A673 (cell line): Measurements from ENCODE around the gene DNAJC30. TPM values are rescaled to one million over a fixed set of nuclear protein-coding genes. Genes with fewer than 3 reads are reported as not detected.

Experiments
- BruUV-seq: library from RNA; stranded (reverse); fragments of 400-500 nt; replicated peaks from 2 replicates; lab custom pipeline; 2021; lab: Mats Ljungman, UMichigan
- CTCF ChIA-PET: fragments of 300-600 bp; sonication (Branson Sonifier 250); formaldehyde crosslinking; loops from one replicate; lab custom pipeline; 2022; ENCODE audit warnings: antibody characterized with exemption; lab: Charles Lee
- POLR2A ChIA-PET: fragments of 300-600 bp; sonication (Branson Sonifier 250); formaldehyde crosslinking; loops from one replicate; lab custom pipeline; 2022; ENCODE audit warnings: antibody characterized with exemption; ENCODE audit not compliant: low non-redundant PET; lab: Charles Lee
- DNase-seq: peaks from one replicate; pipeline ENCODE4 v3.0.0-alpha.2; 2015; ENCODE audit warnings: low spot score
- H3K27ac ChIP-seq: fragments of 200-600 bp; sonication (generic); 2 replicates; pipeline ENCODE4 v1.5.1; 2016; ENCODE audit warnings: mixed run types, low read depth, mild to moderate bottlenecking, mixed read lengths, antibody characterized with exemption, low read length; ENCODE audit not compliant: poor library complexity, severe bottlenecking
- H3K27me3 ChIP-seq: fragments of 200-600 bp; sonication (generic); replicated peaks from 2 replicates; pipeline ENCODE4 v1.6.1; 2017; ENCODE audit warnings: mixed run types, low read depth, mild to moderate bottlenecking, mixed read lengths, antibody characterized with exemption, low read length; ENCODE audit not compliant: insufficient read depth, poor library complexity
- H3K36me3 ChIP-seq: fragments of 200-600 bp; sonication (generic); 2 replicates; pipeline ENCODE4 v1.6.1; 2016; ENCODE audit warnings: mixed run types, mild to moderate bottlenecking, mixed read lengths, antibody characterized with exemption, low read length; ENCODE audit not compliant: insufficient read depth, poor library complexity, severe bottlenecking
- H3K4me1 ChIP-seq: fragments of 200-600 bp; sonication (generic); 2 replicates; pipeline ENCODE4 v1.6.1; 2017; ENCODE audit warnings: mixed run types, mild to moderate bottlenecking, mixed read lengths, antibody characterized with exemption, low read length; ENCODE audit not compliant: insufficient read depth, poor library complexity, severe bottlenecking
- H3K4me3 ChIP-seq: fragments of 200-600 bp; sonication (generic); 2 replicates; pipeline ENCODE4 v1.5.1; 2016; ENCODE audit warnings: low read depth, mixed run types, mild to moderate bottlenecking, mixed read lengths, low read length; ENCODE audit not compliant: poor library complexity, severe bottlenecking
- H3K9me3 ChIP-seq: fragments of 200-600 bp; sonication (generic); 2 replicates; pipeline ENCODE4 v1.6.1; 2016; ENCODE audit warnings: mixed run types, low read depth, mild to moderate bottlenecking, mixed read lengths, antibody characterized with exemption, low read length; ENCODE audit not compliant: poor library complexity, severe bottlenecking
- EZH2 ChIP-seq: fragments of 200-600 bp; sonication (generic); IDR thresholded peaks from 2 replicates; pipeline ENCODE4 v1.6.1; 2017; ENCODE audit warnings: borderline replicate concordance, low read depth, mild to moderate bottlenecking, mixed read lengths, antibody characterized with exemption, low read length; ENCODE audit not compliant: poor library complexity, severe bottlenecking
- intact Hi-C: fragments of 100-400 bp; cut with micrococcal nuclease; formaldehyde crosslinking; loops from one replicate; pipeline ENCODE4 v1.10.0; 2022; ENCODE audit not compliant: unreplicated experiment
- total RNA-seq: library from RNA; stranded (reverse); gene quantifications from 2 replicates; pipeline ENCODE4 v1.2.3, GENCODE V29; 2021
- TF ChIP-seq, protein P1 (sequence below): fragments of 300-800, 200-600 bp; sonication (generic); conservative IDR thresholded peaks from 2 replicates; pipeline ENCODE4 v1.5.1; 2017; ENCODE audit warnings: low read depth, mild to moderate bottlenecking, antibody characterized with exemption, low read length, moderate library complexity, mixed read lengths

The DNAJC30 gene
- total RNA-seq, 1 experiment from 2014 or later = 11.8 TPM

DNA sequence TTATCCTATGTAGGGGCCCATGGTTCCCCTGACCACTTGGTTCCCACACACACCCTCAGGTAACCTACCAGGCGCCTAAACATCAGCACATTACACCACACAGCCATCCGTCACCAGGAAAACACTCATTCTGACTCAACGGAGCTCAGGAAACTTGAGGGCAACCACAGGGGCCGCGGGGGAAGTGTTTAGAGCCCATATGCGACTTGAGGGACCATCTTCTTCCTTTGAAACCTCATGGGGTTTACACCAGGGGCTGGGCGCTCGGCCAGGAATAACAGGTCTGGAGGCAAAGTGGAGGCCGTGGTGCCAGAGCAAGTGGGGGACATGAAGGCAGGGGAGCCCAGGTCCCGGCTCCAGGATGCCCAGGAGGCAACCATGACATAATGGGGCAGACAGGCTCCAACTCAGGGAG lies 34.7 kb upstream of the DNAJC30 start:
- intact Hi-C loops = loop anchor here (2.0 to 5.0 kb wide), 3 partner anchors 13 to 51 kb away; partner anchors contain the start of genes ABHD11 and VPS37D
- Histone ChIP-seq H3K27ac (peak overlapping the region; percentile 77), H3K9me3 (no peaks in the 10 kb centered on the region), H3K36me3 (no peaks in the 10 kb centered on the region), H3K4me3 (peak overlapping the region; percentile 99), H3K4me1 (peaks cover 38% of the 10 kb centered on the region), H3K27me3 (no peaks in the 10 kb centered on the region)
- no peak for TF ChIP-seq EZH2
- TF ChIP-seq, protein P1, sequence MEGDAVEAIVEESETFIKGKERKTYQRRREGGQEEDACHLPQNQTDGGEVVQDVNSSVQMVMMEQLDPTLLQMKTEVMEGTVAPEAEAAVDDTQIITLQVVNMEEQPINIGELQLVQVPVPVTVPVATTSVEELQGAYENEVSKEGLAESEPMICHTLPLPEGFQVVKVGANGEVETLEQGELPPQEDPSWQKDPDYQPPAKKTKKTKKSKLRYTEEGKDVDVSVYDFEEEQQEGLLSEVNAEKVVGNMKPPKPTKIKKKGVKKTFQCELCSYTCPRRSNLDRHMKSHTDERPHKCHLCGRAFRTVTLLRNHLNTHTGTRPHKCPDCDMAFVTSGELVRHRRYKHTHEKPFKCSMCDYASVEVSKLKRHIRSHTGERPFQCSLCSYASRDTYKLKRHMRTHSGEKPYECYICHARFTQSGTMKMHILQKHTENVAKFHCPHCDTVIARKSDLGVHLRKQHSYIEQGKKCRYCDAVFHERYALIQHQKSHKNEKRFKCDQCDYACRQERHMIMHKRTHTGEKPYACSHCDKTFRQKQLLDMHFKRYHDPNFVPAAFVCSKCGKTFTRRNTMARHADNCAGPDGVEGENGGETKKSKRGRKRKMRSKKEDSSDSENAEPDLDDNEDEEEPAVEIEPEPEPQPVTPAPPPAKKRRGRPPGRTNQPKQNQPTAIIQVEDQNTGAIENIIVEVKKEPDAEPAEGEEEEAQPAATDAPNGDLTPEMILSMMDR = no peak
- CTCF ChIA-PET = no interaction called here
- BruUV-seq = no TSS peak
- POLR2A ChIA-PET = interaction anchor here (0.6 kb wide), 1 partner anchor 89 kb away, joined by 4 read pairs; no protein-coding TSS in a partner anchor
- peak; percentile 83 for DNase-seq

DNA sequence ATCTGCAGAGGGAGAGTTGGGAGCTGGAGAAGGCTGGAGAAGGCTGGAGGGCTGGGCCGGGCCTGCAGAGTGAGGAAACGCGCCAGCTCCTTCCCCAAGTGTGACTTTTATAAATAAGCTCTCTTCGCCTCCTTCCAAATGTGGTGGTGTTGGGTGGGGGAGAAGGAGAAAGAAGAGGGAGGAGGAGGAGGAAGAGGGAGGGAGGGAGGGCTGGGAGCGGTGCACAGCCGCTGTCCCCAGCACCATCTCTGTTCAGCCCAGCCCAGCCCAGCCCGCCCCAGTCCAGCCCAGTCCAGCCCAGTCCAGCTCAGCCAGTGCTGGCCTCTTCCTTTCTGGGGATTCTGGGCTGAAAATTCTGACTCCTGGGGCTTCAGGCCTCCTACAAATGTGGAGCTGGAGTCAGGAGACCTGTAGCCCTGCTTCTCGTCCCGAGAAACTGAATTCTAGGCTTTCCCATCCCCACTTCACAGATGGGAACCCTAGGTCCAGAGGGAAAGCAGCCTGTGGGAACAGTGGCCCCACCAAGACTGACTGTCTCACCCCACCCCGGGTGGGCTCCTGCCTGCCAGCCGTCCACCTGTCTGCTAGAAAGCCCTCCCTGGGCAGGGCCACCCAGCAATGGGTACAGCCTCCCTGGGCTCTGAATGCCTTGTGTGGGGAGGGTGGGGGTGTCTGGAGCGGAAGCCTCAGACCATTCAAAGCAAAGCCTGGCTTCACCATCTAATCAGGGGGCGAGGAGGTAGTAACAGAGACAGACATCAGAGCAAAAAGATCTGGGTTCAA lies 34.0 kb upstream of the DNAJC30 start:
- H3K36me3 ChIP-seq = no peaks in the 10 kb centered on the region
- no TSS peak for BruUV-seq
- TF ChIP-seq, protein P1 = no peak
- TF ChIP-seq EZH2 = no peak
- H3K9me3 ChIP-seq = no peaks in the 10 kb centered on the region
- peaks cover 40% of the 10 kb centered on the region for H3K4me1 ChIP-seq
- CTCF ChIA-PET = interaction anchor here (0.5 kb wide), 1 partner anchor 16 kb away, joined by 5 read pairs; no protein-coding TSS in a partner anchor
- POLR2A ChIA-PET = no interaction called here
- peak overlapping the region; percentile 99 for H3K4me3 ChIP-seq
- intact Hi-C loops = loop anchor here (5.0 kb wide), 1 partner anchor 50 kb away; the partner anchor contains the start of gene VPS37D
- H3K27me3 ChIP-seq = no peaks in the 10 kb centered on the region
- H3K27ac ChIP-seq = peak overlapping the region; percentile 77
- no peak for DNase-seq

DNA sequence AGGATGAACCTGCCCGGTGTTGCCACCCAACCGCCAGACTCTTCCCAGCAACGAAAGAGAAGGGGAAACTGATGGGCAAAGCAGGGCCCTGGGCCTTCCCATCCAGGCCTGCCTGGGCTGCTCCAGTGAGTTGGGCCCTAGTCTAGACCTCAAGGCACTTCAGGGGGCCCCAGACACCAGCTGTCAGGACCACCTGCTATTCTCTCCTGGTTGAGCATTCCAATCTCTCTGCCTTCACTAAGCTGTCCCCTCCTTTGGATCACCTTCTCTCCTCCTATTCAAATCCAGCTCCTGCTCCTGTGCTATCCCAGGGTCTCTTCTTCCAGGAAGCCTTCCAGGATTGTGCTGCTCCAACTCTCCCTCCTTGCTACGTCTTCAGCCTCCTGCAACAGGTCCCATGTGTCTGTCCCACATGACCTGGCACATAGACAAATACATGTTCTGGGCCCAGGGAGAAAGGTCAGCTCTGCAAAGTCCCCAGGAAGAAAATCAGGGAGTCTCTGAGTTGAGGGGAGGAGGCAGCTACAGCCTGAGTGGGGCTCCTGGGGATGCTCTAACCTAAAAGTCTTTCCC lies 33.2 kb upstream of the DNAJC30 start:
- TF ChIP-seq, protein P1 = no peak
- no peak for TF ChIP-seq EZH2
- no peak for DNase-seq
- no peaks in the 10 kb centered on the region for H3K36me3 ChIP-seq
- H3K4me1 ChIP-seq = peaks cover 48% of the 10 kb centered on the region
- peak overlapping the region; percentile 74 for H3K27ac ChIP-seq
- intact Hi-C loops = loop anchor here (5.0 kb wide), 1 partner anchor 49 kb away; the partner anchor contains the start of gene VPS37D
- BruUV-seq = no TSS peak
- CTCF ChIA-PET = interaction anchor here (0.5 to 0.9 kb wide), 2 partner anchors 12 to 17 kb away, joined by 5 to 7 read pairs; no protein-coding TSS in a partner anchor
- POLR2A ChIA-PET = no interaction called here
- H3K9me3 ChIP-seq = no peaks in the 10 kb centered on the region
- no peak overlapping the region for H3K4me3 ChIP-seq
- H3K27me3 ChIP-seq = no peaks in the 10 kb centered on the region
